ENCODE results near the gene CSH2.

The CSH2 gene

DNA sequence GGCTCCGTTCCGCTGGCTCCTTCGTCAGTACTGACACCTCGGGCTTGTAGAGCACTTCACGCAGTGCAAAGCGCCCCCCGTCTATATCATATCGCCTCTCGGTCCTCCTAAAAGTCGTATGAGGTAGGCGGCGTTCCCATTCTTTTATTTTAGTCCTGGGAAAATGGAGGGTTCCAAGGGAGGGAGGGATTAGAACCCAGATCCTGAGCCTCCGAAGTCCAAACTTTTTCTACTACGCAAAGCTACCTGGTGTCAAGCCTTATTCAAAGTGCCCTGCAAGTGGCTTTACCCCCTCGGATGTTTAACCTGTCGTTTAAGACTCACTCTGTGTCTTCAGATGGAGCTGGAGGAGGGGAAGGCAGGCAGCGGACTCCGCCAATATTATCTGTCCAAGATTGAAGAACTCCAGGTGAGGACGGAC, 45.7 kb downstream of the CSH2 start:
- Histone ChIP-seq H3K9me3 (ENCODE audit: control insufficient read depth in 1 of 2, low read length in 2 of 2) (no peaks in the 10 kb centered on the region), H3K27me3 (ENCODE audit: control insufficient read depth in 1 of 2, insufficient read depth in 2 of 2, low read length in 2 of 2) (no peaks in the 10 kb centered on the region), H3K27ac (ENCODE audit: low read depth, low read length) (peak overlapping the region; percentile 89), H3K4me1 (ENCODE audit: control insufficient read depth in 1 of 2, insufficient read depth in 2 of 2, low read length in 2 of 2) (peaks cover 22 to 25% of the 10 kb centered on the region in 2 donors), H3K9ac (ENCODE audit: low read depth in 1 of 2, low read length in 2 of 2) (peak overlapping the region; percentile 76), H3K4me3 (ENCODE audit: low read depth in 1 of 2, low read length in 2 of 2) (peak overlapping the region; percentile 83 to 99), H3K36me3 (ENCODE audit: control insufficient read depth in 1 of 2, insufficient read depth in 2 of 2, low read length in 2 of 2) (peaks cover 62 to 70% of the 10 kb centered on the region in 2 donors)

DNA sequence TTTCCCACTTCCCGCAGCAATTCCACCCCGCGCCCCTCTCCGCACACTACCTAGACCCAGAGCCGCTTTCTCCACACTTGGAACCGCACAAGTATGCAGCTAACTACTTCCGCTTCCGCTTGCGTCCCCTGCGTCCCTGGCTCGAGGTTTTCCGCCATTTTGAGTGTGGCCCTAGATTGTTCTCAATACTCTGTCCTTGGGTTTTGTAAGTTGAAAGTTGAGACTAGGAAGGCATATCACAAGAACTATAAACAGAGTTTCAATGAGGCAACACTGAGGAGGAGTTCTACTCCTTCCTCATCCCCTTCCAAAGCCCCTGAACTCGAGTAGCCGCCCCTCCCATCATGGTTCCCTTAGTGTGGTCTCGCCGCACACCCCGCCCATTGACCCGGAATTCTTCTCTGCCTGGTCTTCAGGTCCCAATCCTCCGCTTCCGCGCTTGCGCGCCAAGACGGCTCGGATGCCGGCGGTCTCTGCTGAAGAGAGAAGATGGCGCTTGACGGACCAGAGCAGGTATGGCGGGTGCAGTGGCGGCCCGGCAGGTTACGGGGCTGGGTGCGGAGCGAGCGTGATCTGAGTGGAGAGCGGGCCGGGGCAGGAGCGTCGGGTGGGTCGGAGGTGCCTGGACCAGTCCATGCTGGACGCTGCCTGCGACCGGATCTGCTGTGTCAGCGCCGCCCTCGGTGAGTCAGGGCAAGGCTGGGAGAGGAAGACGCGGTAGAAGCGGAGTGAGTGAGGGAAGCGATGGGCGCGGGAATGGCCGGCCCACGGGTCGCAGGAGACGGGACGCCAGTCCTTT, 46.3 kb downstream of the CSH2 start, which contains the start of the genes FTSJ3 and PSMC5:
Gene FTSJ3, minus strand, starts transcription at position 662 of the 799 bp plus-strand sequence. CDS start 761 bp downstream, outside the sequence.
Gene PSMC5, plus strand, starts transcription at position 430 of the 799 bp plus-strand sequence. Its CDS starts 60 bp downstream, at position 490.
- Histone ChIP-seq H3K9ac (ENCODE audit: low read depth in 1 of 2, low read length in 2 of 2) (peak within 1 kb of the TSS; percentile 76), H3K4me1 (ENCODE audit: control insufficient read depth in 1 of 2, insufficient read depth in 2 of 2, low read length in 2 of 2) (peaks cover 22 to 25% of the 10 kb centered on the region in 2 donors), H3K9me3 (ENCODE audit: control insufficient read depth in 1 of 2, low read length in 2 of 2) (no peaks in the 10 kb centered on the region), H3K27me3 (ENCODE audit: control insufficient read depth in 1 of 2, insufficient read depth in 2 of 2, low read length in 2 of 2) (no peaks in the 10 kb centered on the region), H3K27ac (ENCODE audit: low read depth, low read length) (peak within 1 kb of the TSS; percentile 89), H3K4me3 (ENCODE audit: low read depth in 1 of 2, low read length in 2 of 2) (peak within 1 kb of the TSS; percentile 83 to 99), H3K36me3 (ENCODE audit: control insufficient read depth in 1 of 2, insufficient read depth in 2 of 2, low read length in 2 of 2) (peaks cover 61 to 70% of the 10 kb centered on the region in 2 donors)

DNA sequence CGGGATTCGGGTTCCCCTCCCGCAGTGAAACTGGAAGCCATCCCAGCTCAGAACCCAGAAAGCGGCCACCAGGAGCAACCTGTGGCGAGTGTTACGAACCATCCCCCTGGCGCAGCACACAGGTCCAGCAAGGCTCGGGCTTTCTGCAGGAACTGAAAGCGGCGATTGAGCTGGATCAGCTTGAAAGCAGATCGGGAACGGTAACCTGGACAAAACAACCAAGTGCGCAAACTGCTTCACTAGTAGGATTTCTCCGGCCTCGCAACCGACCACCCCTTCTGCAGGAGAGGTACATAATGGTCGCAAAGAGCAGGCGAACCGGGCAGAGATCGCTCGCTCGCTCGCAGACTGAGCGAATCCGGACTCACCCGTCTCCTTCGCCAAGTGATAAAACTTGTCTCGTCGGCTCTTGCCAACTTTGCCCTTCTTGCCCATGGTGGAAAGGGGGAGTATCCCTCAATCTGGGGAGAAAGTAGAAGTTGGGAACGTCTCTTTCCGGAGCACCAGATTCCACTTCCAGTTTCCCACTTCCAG, 46.9 kb downstream of the CSH2 start:
- Histone ChIP-seq H3K4me1 (ENCODE audit: control insufficient read depth in 1 of 2, insufficient read depth in 2 of 2, low read length in 2 of 2) (peaks cover 22 to 25% of the 10 kb centered on the region in 2 donors), H3K27ac (ENCODE audit: low read depth, low read length) (peak overlapping the region; percentile 89), H3K9me3 (ENCODE audit: control insufficient read depth in 1 of 2, low read length in 2 of 2) (no peaks in the 10 kb centered on the region), H3K4me3 (ENCODE audit: low read depth in 1 of 2, low read length in 2 of 2) (peak overlapping the region; percentile 83 to 99), H3K27me3 (ENCODE audit: control insufficient read depth in 1 of 2, insufficient read depth in 2 of 2, low read length in 2 of 2) (no peaks in the 10 kb centered on the region), H3K9ac (ENCODE audit: low read depth in 1 of 2, low read length in 2 of 2) (peak overlapping the region; percentile 76), H3K36me3 (ENCODE audit: control insufficient read depth in 1 of 2, insufficient read depth in 2 of 2, low read length in 2 of 2) (peaks cover 61 to 70% of the 10 kb centered on the region in 2 donors)

DNA sequence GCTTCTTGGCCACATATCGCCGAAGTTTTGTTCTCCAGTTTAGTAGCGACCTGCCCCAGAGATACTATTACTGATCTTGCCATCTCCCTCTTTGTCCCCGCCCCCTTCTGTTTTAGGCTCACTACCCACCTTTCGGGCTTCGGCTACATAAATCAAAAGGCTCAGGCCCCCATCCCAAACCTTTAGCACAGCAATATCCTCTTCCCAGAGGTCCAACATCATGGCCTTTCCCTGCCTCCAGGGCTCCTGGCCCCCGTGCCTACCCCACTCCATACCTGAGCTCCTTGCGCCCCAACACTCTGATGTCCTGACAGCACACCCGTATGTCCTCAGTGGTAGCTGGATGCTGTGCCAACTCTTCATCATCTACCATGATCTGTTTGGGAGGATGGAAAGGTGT, 49.1 kb downstream of the CSH2 start:
- Histone ChIP-seq H3K4me1 (ENCODE audit: control insufficient read depth in 1 of 2, insufficient read depth in 2 of 2, low read length in 2 of 2) (peaks cover 22 to 30% of the 10 kb centered on the region in 2 donors), H3K4me3 (ENCODE audit: low read depth in 1 of 2, low read length in 2 of 2) (no peak overlapping the region), H3K27me3 (ENCODE audit: control insufficient read depth in 1 of 2, insufficient read depth in 2 of 2, low read length in 2 of 2) (no peaks in the 10 kb centered on the region), H3K27ac (ENCODE audit: low read depth, low read length) (no peak overlapping the region), H3K36me3 (ENCODE audit: control insufficient read depth in 1 of 2, insufficient read depth in 2 of 2, low read length in 2 of 2) (peaks cover 58 to 69% of the 10 kb centered on the region in 2 donors), H3K9ac (ENCODE audit: low read depth in 1 of 2, low read length in 2 of 2) (no peak overlapping the region), H3K9me3 (ENCODE audit: control insufficient read depth in 1 of 2, low read length in 2 of 2) (no peaks in the 10 kb centered on the region)

DNA sequence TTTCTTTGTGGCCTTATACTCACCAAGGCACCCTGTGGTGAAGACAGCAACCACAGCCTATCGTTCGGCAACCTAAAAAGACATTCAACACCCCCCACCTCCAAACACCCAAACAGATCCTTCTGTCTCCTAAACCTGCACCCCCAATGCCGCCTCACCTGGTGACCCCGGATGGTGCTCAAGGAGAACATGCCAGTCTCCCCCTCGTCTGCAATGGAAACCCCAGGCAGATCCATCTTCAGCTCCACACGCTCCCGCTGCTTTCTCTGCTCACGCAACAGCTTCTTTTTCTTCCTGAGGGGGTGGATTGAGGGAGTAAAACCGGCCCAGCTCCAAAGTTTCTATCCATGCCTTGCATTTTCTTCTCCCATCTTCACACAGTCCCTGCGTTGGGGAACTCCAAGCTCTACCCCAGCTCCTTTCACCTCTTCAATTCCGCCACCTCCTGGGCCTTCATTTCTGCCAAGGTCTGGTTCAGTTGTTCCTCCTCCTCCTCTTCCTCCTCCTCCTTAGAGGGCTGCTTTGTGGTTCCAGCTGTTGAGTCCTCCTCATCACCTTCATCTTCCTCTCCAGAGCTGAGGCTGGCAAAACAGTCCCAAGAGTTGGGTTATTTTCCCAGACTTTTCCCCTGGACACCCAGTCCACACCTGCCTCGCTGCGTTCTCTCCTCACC, 49.7 kb downstream of the CSH2 start:
- Histone ChIP-seq H3K4me1 (ENCODE audit: control insufficient read depth in 1 of 2, insufficient read depth in 2 of 2, low read length in 2 of 2) (peaks cover 19 to 30% of the 10 kb centered on the region in 2 donors), H3K27ac (ENCODE audit: low read depth, low read length) (no peak overlapping the region), H3K4me3 (ENCODE audit: low read depth in 1 of 2, low read length in 2 of 2) (no peak overlapping the region), H3K9ac (ENCODE audit: low read depth in 1 of 2, low read length in 2 of 2) (no peak overlapping the region), H3K36me3 (ENCODE audit: control insufficient read depth in 1 of 2, insufficient read depth in 2 of 2, low read length in 2 of 2) (peaks cover 58 to 71% of the 10 kb centered on the region in 2 donors), H3K27me3 (ENCODE audit: control insufficient read depth in 1 of 2, insufficient read depth in 2 of 2, low read length in 2 of 2) (no peaks in the 10 kb centered on the region), H3K9me3 (ENCODE audit: control insufficient read depth in 1 of 2, low read length in 2 of 2) (no peaks in the 10 kb centered on the region)

DNA sequence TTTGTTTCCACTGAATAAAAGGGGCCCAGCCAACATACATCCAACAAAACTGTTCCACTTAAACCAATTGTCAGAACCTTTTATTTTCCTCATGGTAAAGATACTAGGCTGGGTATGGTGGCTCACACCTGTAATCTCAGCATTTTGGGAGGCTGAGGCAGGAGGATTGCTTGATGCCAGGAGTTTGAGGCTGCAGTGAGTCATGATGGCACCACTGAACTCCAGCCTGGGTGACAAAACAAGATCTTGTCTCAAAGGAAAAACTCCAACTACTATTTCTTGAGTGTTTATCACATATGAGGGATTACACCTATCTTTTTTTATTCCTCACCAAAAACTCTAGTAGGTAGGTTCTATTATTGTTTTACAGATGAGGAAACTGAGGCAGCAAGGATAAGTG, 50.9 kb downstream of the CSH2 start:
- H3K4me1 ChIP-seq (ENCODE audit: control insufficient read depth in 1 of 2, insufficient read depth in 2 of 2, low read length in 2 of 2), result peaks cover 8 to 21% of the 10 kb centered on the region in 2 donors
- H3K27me3 ChIP-seq (ENCODE audit: control insufficient read depth in 1 of 2, insufficient read depth in 2 of 2, low read length in 2 of 2), result no peaks in the 10 kb centered on the region
- H3K4me3 ChIP-seq (ENCODE audit: low read depth in 1 of 2, low read length in 2 of 2), result no peak overlapping the region
- no peaks in the 10 kb centered on the region for H3K9me3 ChIP-seq (ENCODE audit: control insufficient read depth in 1 of 2, low read length in 2 of 2)
- peaks cover 70 to 80% of the 10 kb centered on the region in 2 donors for H3K36me3 ChIP-seq (ENCODE audit: control insufficient read depth in 1 of 2, insufficient read depth in 2 of 2, low read length in 2 of 2)
- H3K27ac ChIP-seq (ENCODE audit: low read depth, low read length), result no peak overlapping the region
- no peak overlapping the region for H3K9ac ChIP-seq (ENCODE audit: low read depth in 1 of 2, low read length in 2 of 2)
